Measurements from ENCODE around the gene DSEL.

The DSEL gene

DNA sequence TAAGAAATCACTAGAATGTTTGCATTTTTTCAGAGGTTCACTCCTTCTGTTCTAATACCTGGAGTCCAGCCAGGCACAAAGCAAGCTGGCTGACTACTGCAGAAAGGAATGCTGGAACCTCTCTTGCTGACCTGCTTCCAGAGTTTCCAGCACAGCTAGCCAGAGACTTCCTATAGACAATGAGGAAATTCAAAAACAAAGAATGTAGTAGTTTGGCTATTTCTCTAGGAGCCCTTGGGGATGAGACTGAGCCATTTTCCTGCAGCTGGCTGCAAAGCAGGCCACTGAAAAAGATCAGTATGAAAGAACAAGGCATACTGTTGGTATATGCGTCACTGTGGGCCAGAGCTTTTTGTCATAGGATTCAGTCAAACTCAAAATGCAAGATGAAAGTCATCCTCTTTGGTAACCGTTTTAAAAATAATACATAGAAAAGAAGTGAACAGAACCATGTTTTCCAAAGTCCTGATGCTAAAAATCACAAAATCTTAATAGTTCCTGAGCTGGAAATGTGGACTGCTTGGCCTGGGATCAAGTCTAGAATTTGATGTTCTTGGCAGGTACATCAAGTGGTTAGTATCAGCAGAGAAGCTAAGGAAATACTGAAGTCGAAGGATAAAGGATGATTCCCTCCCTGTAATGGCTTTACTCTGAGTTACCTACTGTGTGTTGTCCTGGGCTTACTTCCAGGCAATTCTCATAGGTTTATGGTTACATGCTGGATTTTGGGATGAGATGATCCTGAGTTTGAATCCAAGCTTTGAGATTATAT is 9.0 kb upstream of the DSEL start:
- Histone ChIP-seq H3K36me3 (ENCODE audit: control insufficient read depth, low read length) (no peaks in the 10 kb centered on the region), H3K4me1 (ENCODE audit: control insufficient read depth, low read length) (no peaks in the 10 kb centered on the region), H3K27ac (ENCODE audit: low read depth, low read length) (no peak overlapping the region), H3K9me3 (ENCODE audit: control insufficient read depth, insufficient read depth, low read length) (no peaks in the 10 kb centered on the region), H3K9me2 (replicated peaks; ENCODE audit: control insufficient read depth, low read length) (no peaks in the 10 kb centered on the region), H3F3A (ENCODE audit: control insufficient read depth, insufficient read depth) (no peaks in the 10 kb centered on the region), H3K27me3 (ENCODE audit: control insufficient read depth, low read length) (no peaks in the 10 kb centered on the region), H3K4me3 (ENCODE audit: low read length) (no peak overlapping the region), H3K4me2 (ENCODE audit: low read length) (no peak overlapping the region), H4K20me1 (ENCODE audit: control insufficient read depth, insufficient read depth, low read depth, low read length) (no peaks in the 10 kb centered on the region), H3K79me2 (ENCODE audit: control insufficient read depth, low read length) (no peaks in the 10 kb centered on the region)
- TF ChIP-seq EZH2phosphoT487 (IDR thresholded peaks at IDR 0.05; ENCODE audit: borderline replicate concordance, low read length), result no peak
- TF ChIP-seq, protein P1, sequence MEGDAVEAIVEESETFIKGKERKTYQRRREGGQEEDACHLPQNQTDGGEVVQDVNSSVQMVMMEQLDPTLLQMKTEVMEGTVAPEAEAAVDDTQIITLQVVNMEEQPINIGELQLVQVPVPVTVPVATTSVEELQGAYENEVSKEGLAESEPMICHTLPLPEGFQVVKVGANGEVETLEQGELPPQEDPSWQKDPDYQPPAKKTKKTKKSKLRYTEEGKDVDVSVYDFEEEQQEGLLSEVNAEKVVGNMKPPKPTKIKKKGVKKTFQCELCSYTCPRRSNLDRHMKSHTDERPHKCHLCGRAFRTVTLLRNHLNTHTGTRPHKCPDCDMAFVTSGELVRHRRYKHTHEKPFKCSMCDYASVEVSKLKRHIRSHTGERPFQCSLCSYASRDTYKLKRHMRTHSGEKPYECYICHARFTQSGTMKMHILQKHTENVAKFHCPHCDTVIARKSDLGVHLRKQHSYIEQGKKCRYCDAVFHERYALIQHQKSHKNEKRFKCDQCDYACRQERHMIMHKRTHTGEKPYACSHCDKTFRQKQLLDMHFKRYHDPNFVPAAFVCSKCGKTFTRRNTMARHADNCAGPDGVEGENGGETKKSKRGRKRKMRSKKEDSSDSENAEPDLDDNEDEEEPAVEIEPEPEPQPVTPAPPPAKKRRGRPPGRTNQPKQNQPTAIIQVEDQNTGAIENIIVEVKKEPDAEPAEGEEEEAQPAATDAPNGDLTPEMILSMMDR (IDR thresholded peaks at IDR 0.05; ENCODE audit: low read depth, low read length, poor library complexity, severe bottlenecking), result no peak

DNA sequence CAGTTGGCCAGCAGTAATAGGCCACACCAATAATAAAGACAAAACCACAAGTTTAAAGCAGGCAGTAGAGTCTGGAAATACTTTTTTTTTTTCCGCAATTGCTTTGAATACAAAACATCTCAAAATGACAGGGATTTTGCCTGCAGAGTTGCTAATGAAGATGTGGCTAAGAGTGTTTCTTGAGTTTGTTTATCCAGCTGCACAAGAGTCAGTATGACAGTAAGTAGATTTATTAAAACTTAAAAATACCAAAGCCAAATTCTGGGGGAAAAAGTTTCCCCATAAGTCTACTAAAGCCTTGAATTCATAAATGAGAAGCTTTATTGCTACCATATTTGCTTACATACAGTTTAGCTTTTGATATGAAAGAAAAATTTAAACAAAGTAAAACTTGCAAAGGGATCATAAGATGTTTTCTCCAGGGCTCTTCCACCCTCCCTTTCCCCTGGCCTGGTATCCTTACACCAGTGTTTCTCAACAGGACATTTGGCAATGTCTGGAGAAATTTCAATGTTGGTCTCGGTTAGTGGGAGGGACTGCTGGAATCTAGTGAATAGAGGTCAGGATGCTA is 3.9 kb upstream of the DSEL start:
- Histone ChIP-seq H3K36me3 (ENCODE audit: control insufficient read depth, low read length) (no peaks in the 10 kb centered on the region), H3K4me3 (ENCODE audit: low read length) (no peak overlapping the region), H3K27ac (ENCODE audit: low read depth, low read length) (no peak overlapping the region), H4K20me1 (ENCODE audit: control insufficient read depth, insufficient read depth, low read depth, low read length) (no peaks in the 10 kb centered on the region), H3K79me2 (ENCODE audit: control insufficient read depth, low read length) (no peaks in the 10 kb centered on the region), H3K4me2 (ENCODE audit: low read length) (no peak overlapping the region), H3F3A (ENCODE audit: control insufficient read depth, insufficient read depth) (no peaks in the 10 kb centered on the region), H3K9me3 (ENCODE audit: control insufficient read depth, insufficient read depth, low read length) (no peaks in the 10 kb centered on the region), H3K9me2 (replicated peaks; ENCODE audit: control insufficient read depth, low read length) (no peaks in the 10 kb centered on the region), H3K27me3 (ENCODE audit: control insufficient read depth, low read length) (peaks cover 10% of the 10 kb centered on the region), H3K4me1 (ENCODE audit: control insufficient read depth, low read length) (peaks cover 11% of the 10 kb centered on the region)
- no peak for TF ChIP-seq EZH2phosphoT487 (IDR thresholded peaks at IDR 0.05; ENCODE audit: borderline replicate concordance, low read length)
- TF ChIP-seq, protein P1 (IDR thresholded peaks at IDR 0.05; ENCODE audit: low read depth, low read length, poor library complexity, severe bottlenecking), result no peak

DNA sequence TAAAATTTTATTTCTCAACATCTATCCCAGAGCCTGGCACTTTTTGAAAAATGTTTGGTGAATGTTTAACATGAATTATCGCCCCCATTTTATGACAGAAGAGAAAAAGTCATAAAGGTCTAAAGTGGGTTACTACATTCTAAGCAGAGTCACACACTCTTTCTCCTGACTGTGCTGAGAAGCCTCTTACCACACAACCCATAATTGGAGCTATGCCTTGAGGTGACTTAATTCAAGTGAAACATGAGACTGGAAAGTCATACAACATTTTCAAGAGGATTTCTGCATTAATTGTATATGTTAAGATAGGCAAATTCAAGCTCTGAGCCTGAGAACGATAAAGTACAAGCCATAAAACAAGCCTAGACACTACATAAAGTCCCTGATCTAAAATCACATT is 3.1 kb upstream of the DSEL start:
- H3K4me2 ChIP-seq (ENCODE audit: low read length), result no peak overlapping the region
- no peaks in the 10 kb centered on the region for H3F3A ChIP-seq (ENCODE audit: control insufficient read depth, insufficient read depth)
- peaks cover 18% of the 10 kb centered on the region for H3K27me3 ChIP-seq (ENCODE audit: control insufficient read depth, low read length)
- H3K36me3 ChIP-seq (ENCODE audit: control insufficient read depth, low read length), result no peaks in the 10 kb centered on the region
- no peak overlapping the region for H3K27ac ChIP-seq (ENCODE audit: low read depth, low read length)
- TF ChIP-seq, protein P1 (IDR thresholded peaks at IDR 0.05; ENCODE audit: low read depth, low read length, poor library complexity, severe bottlenecking), result no peak
- no peak for TF ChIP-seq EZH2phosphoT487 (IDR thresholded peaks at IDR 0.05; ENCODE audit: borderline replicate concordance, low read length)
- no peaks in the 10 kb centered on the region for H3K9me3 ChIP-seq (ENCODE audit: control insufficient read depth, insufficient read depth, low read length)
- H4K20me1 ChIP-seq (ENCODE audit: control insufficient read depth, insufficient read depth, low read depth, low read length), result no peaks in the 10 kb centered on the region
- H3K4me3 ChIP-seq (ENCODE audit: low read length), result no peak overlapping the region
- peaks cover 11% of the 10 kb centered on the region for H3K4me1 ChIP-seq (ENCODE audit: control insufficient read depth, low read length)
- no peaks in the 10 kb centered on the region for H3K9me2 ChIP-seq (replicated peaks; ENCODE audit: control insufficient read depth, low read length)
- no peaks in the 10 kb centered on the region for H3K79me2 ChIP-seq (ENCODE audit: control insufficient read depth, low read length)

Measured in DOHH2 (cell line).